SK-N-SH (cell line): ENCODE results near the gene DENND6A. TPM values are rescaled to one million over a fixed set of nuclear protein-coding genes. Genes with fewer than 3 reads are reported as not detected.

Experiments used
- CTCF ChIA-PET: fragments of 300-600, 350-600 bp; formaldehyde crosslinking; extraction: SDS; loops from one replicate; lab custom pipeline; 2021; lab: Yijun Ruan, JAX
- POLR2A ChIA-PET: fragments of 350-600 bp; sonication (Branson Sonifier 250); formaldehyde crosslinking; extraction: SDS; loops from one replicate; lab custom pipeline; 2020; ENCODE audit warnings: antibody characterized with exemption, inconsistent platforms; lab: Yijun Ruan, JAX
- DNase-seq: peaks from one replicate; pipeline ENCODE4 v3.0.0; 2012
- H2AFZ ChIP-seq: fragments of 200-600 bp; sonication (generic); 2 replicates; pipeline ENCODE4 v1.8.1; 2016; ENCODE audit warnings: antibody characterized with exemption, mild to moderate bottlenecking, low read depth
- H3F3A ChIP-seq: fragments of 200-600 bp; sonication (generic); replicated peaks from 2 replicates; pipeline ENCODE3; 2016; ENCODE audit warnings: antibody characterized with exemption, mild to moderate bottlenecking; ENCODE audit not compliant: insufficient read depth
- H3K27ac ChIP-seq, 2 experiments: fragments of 200-500 bp in 1 of 2; fragments of 200-600 bp in 1 of 2; sonication (Bioruptor generic) in 1 of 2; sonication (generic), shearing (Covaris generic) in 1 of 2; 2 replicates each; pipeline versions ENCODE4 v1.5.1 to v1.6.1; 2014 to 2016; ENCODE audit warnings: low read depth in 2 of 2, inconsistent platforms in 1 of 2, low read length in 1 of 2, mild to moderate bottlenecking in 1 of 2, mixed read lengths in 1 of 2
- H3K27me3 ChIP-seq: fragments of 200-600 bp; sonication (generic), shearing (Covaris generic); 2 replicates; pipeline ENCODE4 v1.6.1; 2016; ENCODE audit warnings: mixed run types; ENCODE audit not compliant: insufficient read depth
- H3K36me3 ChIP-seq, 2 experiments: fragments of 200-500 bp in 1 of 2; fragments of 200-600 bp in 1 of 2; sonication (Bioruptor generic) in 1 of 2; sonication (generic) in 1 of 2; replicated peaks in 1 of 2; 2 replicates each; pipeline versions ENCODE3 to v1.5.1; 2014 to 2016; ENCODE audit warnings: low read length in 1 of 2, mild to moderate bottlenecking in 1 of 2; ENCODE audit not compliant: insufficient read depth in 2 of 2, control insufficient read depth in 1 of 2
- H3K4me1 ChIP-seq, 2 experiments: fragments of 200-500 bp in 1 of 2; fragments of 200-600 bp in 1 of 2; sonication (Bioruptor generic) in 1 of 2; sonication (generic), shearing (Covaris generic) in 1 of 2; 2 replicates each; pipeline versions ENCODE4 v1.5.1 to v1.6.1; 2014 to 2016; ENCODE audit warnings: low read depth in 1 of 2, low read length in 1 of 2, mixed run types in 1 of 2; ENCODE audit not compliant: insufficient read depth in 2 of 2, control insufficient read depth in 1 of 2
- H3K4me2 ChIP-seq: fragments of 200-600 bp; sonication (generic), shearing (Covaris generic); 2 replicates; pipeline ENCODE4 v1.6.1; 2017; ENCODE audit warnings: mixed run types
- H3K4me3 ChIP-seq, 2 experiments: fragments of 200-500 bp in 1 of 2; fragments of 200-600 bp in 1 of 2; sonication (Bioruptor generic) in 1 of 2; sonication (generic), shearing (Covaris generic) in 1 of 2; 2 replicates each; pipeline versions ENCODE4 v1.5.1 to v1.8.1; 2014 to 2016; ENCODE audit warnings: low read depth in 2 of 2, inconsistent platforms in 1 of 2, low read length in 1 of 2, mild to moderate bottlenecking in 1 of 2, mixed read lengths in 1 of 2, moderate library complexity in 1 of 2
- H3K79me2 ChIP-seq: fragments of 200-600 bp; sonication (generic); 2 replicates; pipeline ENCODE4 v1.8.1; 2017; ENCODE audit warnings: mild to moderate bottlenecking; ENCODE audit not compliant: insufficient read depth
- H3K9ac ChIP-seq: fragments of 200-600 bp; sonication (generic); 2 replicates; pipeline ENCODE4 v1.6.1; 2017; ENCODE audit warnings: mixed run types
- H3K9me2 ChIP-seq: fragments of 200-600 bp; sonication (generic); 2 replicates; pipeline ENCODE4 v1.6.1; 2017; ENCODE audit warnings: mixed run types
- H3K9me3 ChIP-seq: fragments of 200-600 bp; sonication (generic); 2 replicates; pipeline ENCODE4 v1.6.1; 2017; ENCODE audit warnings: mixed run types, mild to moderate bottlenecking, moderate library complexity
- H4K20me1 ChIP-seq: fragments of 200-600 bp; sonication (generic); 2 replicates; pipeline ENCODE4 v1.6.1; 2017; ENCODE audit warnings: mild to moderate bottlenecking, mixed run types; ENCODE audit not compliant: insufficient read depth
- CHD2 ChIP-seq: fragments of 150-350 bp; IDR thresholded peaks from 2 replicates; pipeline ENCODE4 v1.6.1; 2018; ENCODE audit warnings: low read length; ENCODE audit not compliant: partially characterized antibody
- ELF1 ChIP-seq: IDR thresholded peaks from 2 replicates; pipeline ENCODE4 v1.4.0; 2012
- EP300 ChIP-seq, 2 experiments: IDR thresholded peaks; 2 replicates each; pipeline versions ENCODE4 v1.4.0 to v1.6.1; 2012; ENCODE audit warnings: borderline replicate concordance in 1 of 2, low read depth in 1 of 2, low read length in 1 of 2
- FOSL2 ChIP-seq: IDR thresholded peaks from 2 replicates; pipeline ENCODE4 v1.4.0; 2012; ENCODE audit warnings: low read depth, mild to moderate bottlenecking, moderate library complexity, borderline replicate concordance
- FOXJ3 ChIP-seq: sonication (generic); formaldehyde crosslinking; IDR thresholded peaks from 2 replicates; pipeline ENCODE4 v1.5.1; 2020; ENCODE audit warnings: mild to moderate bottlenecking, missing genetic modification reagents
- FOXM1 ChIP-seq: IDR thresholded peaks from 2 replicates; pipeline ENCODE4 v1.4.0; 2012; ENCODE audit warnings: low read depth, mild to moderate bottlenecking
- NFIC ChIP-seq: IDR thresholded peaks from 2 replicates; pipeline ENCODE4 v1.4.0; 2012; ENCODE audit warnings: borderline replicate concordance
- POLR2AphosphoS5 ChIP-seq: IDR thresholded peaks from 2 replicates; pipeline ENCODE4 v1.6.1; 2012; ENCODE audit warnings: low read depth, low read length
- RAD21 ChIP-seq: IDR thresholded peaks from 2 replicates; pipeline ENCODE4 v1.6.1; 2012; ENCODE audit warnings: mild to moderate bottlenecking, low read length
- RFX5 ChIP-seq: IDR thresholded peaks from 2 replicates; pipeline ENCODE4 v1.6.1; 2012; ENCODE audit warnings: mild to moderate bottlenecking, improper control_type of control experiment, low read length
- TAF1 ChIP-seq: IDR thresholded peaks from 2 replicates; pipeline ENCODE4 v1.6.1; 2012; ENCODE audit warnings: low read depth, mild to moderate bottlenecking, low read length, moderate library complexity, borderline replicate concordance
- TCF12 ChIP-seq: IDR thresholded peaks from 2 replicates; pipeline ENCODE4 v1.4.0; 2012
- TEAD4 ChIP-seq: IDR thresholded peaks from 2 replicates; pipeline ENCODE4 v1.4.0; 2012; ENCODE audit warnings: mild to moderate bottlenecking, borderline replicate concordance; ENCODE audit not compliant: insufficient read depth
- YY1 ChIP-seq: IDR thresholded peaks from 2 replicates; pipeline ENCODE4 v1.4.0; 2012; ENCODE audit warnings: low read depth, mild to moderate bottlenecking
- ZBTB33 ChIP-seq: IDR thresholded peaks from 2 replicates; pipeline ENCODE4 v1.4.0; 2012; ENCODE audit warnings: low read depth, borderline replicate concordance
- WGBS: methylation state at CpG from one replicate; pipeline ENCODE4 v1.1.6; 2017; ENCODE audit warnings: low lambda C conversion rate; 5-methylcytosine and 5-hydroxymethylcytosine counted together
- polyA plus RNA-seq, 3 experiments: library from polyadenylated mRNA; depleted of rRNA; stranded (reverse); fragments of >200 nt; gene quantifications; 2 replicates each; pipeline ENCODE4 v1.2.3, GENCODE V29; 2012
- TF ChIP-seq, protein P1 (sequence below): fragments of 200-600 bp; sonication (generic); IDR thresholded peaks from 2 replicates; pipeline ENCODE4 v1.6.1; 2017; ENCODE audit warnings: antibody characterized with exemption, mild to moderate bottlenecking, moderate library complexity
- TF ChIP-seq, protein P2 (sequence below): IDR thresholded peaks from 2 replicates; pipeline ENCODE4 v1.4.0; 2012; ENCODE audit warnings: low read depth
- TF ChIP-seq, protein P3 (sequence below): IDR thresholded peaks from 2 replicates; pipeline ENCODE4; 2012
- TF ChIP-seq, protein P4 (sequence below): fragments of 150-350 bp; IDR thresholded peaks from 2 replicates; pipeline ENCODE4 v1.6.1; 2017; ENCODE audit warnings: antibody characterized with exemption, low read length, low read depth, borderline replicate concordance

Gene DENND6A
- polyA plus RNA-seq, 1 of the 3 experiments (the other 2 are of a cell fraction), result 5.8 TPM

- WGBS, result 71% methylated on average over 5 of the region's 5 CpGs
- H3K9me3 ChIP-seq, result no peaks in the 10 kb centered on the region
- peak overlapping the region; percentile 64 for H2AFZ ChIP-seq
Observed at GRCh38 chr3:57598765-57599360, 94.0 kb downstream of the DENND6A start.

GRCh38 chr3:57597127-57597923 lies 95.6 kb downstream of the DENND6A start, which contains the start of gene ARF4:
Gene ARF4, minus strand, starts transcription at chr3:57597344. Its CDS starts 204 bp downstream, at chr3:57597140.
- no peaks in the 10 kb centered on the region for H3K27me3 ChIP-seq
- ChIA-PET CTCF (interaction anchor here (1.0 to 1.2 kb wide), 3 partner anchors 41 to 373 kb away, joined by 3 to 5 read pairs (median 5); partner anchors contain the start of gene PDE12), POLR2A (interaction anchor here (0.5 to 3.5 kb wide), 5 partner anchors 15 to 159 kb away, joined by 3 to 19 read pairs (median 4); partner anchors contain the start of genes PDE12 and SLMAP)
- peak within 1 kb of the TSS; percentile 96 to 100 for H3K27ac ChIP-seq
- peak within 1 kb of the TSS; percentile 99 for H3K9ac ChIP-seq
- no peaks in the 10 kb centered on the region for H3K9me2 ChIP-seq
- peak within 1 kb of the TSS; percentile 64 for H2AFZ ChIP-seq
- peaks cover 41% of the 10 kb centered on the region for H4K20me1 ChIP-seq
- WGBS, result 2% methylated on average over 27 of the region's 67 CpGs
- peaks cover 28% of the 10 kb centered on the region for H3F3A ChIP-seq
- peaks cover 12 to 34% of the 10 kb centered on the region in 2 experiments for H3K36me3 ChIP-seq
- H3K79me2 ChIP-seq, result peaks cover 66% of the 10 kb centered on the region
- peak within 1 kb of the TSS; percentile 91 for H3K4me3 ChIP-seq
- H3K4me2 ChIP-seq, result peak within 1 kb of the TSS; percentile 94
- peak; percentile 97 for DNase-seq
- no peaks in the 10 kb centered on the region for H3K9me3 ChIP-seq
- H3K4me1 ChIP-seq, result peaks cover 3 to 13% of the 10 kb centered on the region in 2 experiments; a peak in 3 of 4 replicates
- TF ChIP-seq FOXM1, result no peak
- no peak; the same call in 1 of the 2 replicates for TF ChIP-seq FOSL2
- TF ChIP-seq, protein P1, sequence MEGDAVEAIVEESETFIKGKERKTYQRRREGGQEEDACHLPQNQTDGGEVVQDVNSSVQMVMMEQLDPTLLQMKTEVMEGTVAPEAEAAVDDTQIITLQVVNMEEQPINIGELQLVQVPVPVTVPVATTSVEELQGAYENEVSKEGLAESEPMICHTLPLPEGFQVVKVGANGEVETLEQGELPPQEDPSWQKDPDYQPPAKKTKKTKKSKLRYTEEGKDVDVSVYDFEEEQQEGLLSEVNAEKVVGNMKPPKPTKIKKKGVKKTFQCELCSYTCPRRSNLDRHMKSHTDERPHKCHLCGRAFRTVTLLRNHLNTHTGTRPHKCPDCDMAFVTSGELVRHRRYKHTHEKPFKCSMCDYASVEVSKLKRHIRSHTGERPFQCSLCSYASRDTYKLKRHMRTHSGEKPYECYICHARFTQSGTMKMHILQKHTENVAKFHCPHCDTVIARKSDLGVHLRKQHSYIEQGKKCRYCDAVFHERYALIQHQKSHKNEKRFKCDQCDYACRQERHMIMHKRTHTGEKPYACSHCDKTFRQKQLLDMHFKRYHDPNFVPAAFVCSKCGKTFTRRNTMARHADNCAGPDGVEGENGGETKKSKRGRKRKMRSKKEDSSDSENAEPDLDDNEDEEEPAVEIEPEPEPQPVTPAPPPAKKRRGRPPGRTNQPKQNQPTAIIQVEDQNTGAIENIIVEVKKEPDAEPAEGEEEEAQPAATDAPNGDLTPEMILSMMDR, result no peak; the same call in 1 of the 2 replicates
- TF ChIP-seq, protein P2, sequence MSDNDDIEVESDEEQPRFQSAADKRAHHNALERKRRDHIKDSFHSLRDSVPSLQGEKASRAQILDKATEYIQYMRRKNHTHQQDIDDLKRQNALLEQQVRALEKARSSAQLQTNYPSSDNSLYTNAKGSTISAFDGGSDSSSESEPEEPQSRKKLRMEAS, result peak; percentile 74
- no peak for TF ChIP-seq ZBTB33
- 0 out of 2 replicates have a peak, but pooled peaks have one; percentile 60 for TF ChIP-seq YY1
- no peak for TF ChIP-seq FOXJ3
- no peak for TF ChIP-seq TEAD4
- TF ChIP-seq RAD21, result no peak
- TF ChIP-seq, protein P3, sequence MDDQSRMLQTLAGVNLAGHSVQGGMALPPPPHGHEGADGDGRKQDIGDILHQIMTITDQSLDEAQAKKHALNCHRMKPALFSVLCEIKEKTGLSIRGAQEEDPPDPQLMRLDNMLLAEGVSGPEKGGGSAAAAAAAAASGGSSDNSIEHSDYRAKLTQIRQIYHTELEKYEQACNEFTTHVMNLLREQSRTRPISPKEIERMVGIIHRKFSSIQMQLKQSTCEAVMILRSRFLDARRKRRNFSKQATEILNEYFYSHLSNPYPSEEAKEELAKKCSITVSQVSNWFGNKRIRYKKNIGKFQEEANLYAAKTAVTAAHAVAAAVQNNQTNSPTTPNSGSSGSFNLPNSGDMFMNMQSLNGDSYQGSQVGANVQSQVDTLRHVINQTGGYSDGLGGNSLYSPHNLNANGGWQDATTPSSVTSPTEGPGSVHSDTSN, result no peak

More at GRCh38 chr3:57598765-57599360, 94.0 kb downstream of the DENND6A start:
- Histone ChIP-seq H4K20me1 (peaks cover 26% of the 10 kb centered on the region), H3K4me3 (peak overlapping the region; percentile 66 to 71), H3K4me1 (peaks cover 3 to 9% of the 10 kb centered on the region in 2 experiments; a peak in 3 of 4 replicates)
- no peak for DNase-seq
- no peak for TF ChIP-seq FOXJ3
- no peak for TF ChIP-seq ELF1
- no peak for TF ChIP-seq NFIC
- TF ChIP-seq EP300 (IDR thresholded peaks at IDR 0.05; ENCODE audit: borderline replicate concordance in 1 of 2, low read depth in 1 of 2, low read length in 1 of 2), result no peak
- TF ChIP-seq, protein P4, sequence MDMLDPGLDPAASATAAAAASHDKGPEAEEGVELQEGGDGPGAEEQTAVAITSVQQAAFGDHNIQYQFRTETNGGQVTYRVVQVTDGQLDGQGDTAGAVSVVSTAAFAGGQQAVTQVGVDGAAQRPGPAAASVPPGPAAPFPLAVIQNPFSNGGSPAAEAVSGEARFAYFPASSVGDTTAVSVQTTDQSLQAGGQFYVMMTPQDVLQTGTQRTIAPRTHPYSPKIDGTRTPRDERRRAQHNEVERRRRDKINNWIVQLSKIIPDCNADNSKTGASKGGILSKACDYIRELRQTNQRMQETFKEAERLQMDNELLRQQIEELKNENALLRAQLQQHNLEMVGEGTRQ, result no peak
- TF ChIP-seq TCF12, result no peak
- no peak for TF ChIP-seq POLR2AphosphoS5
- no peak for TF ChIP-seq TAF1
- TF ChIP-seq TEAD4, result no peak
- no peak for TF ChIP-seq RFX5
- no peak for TF ChIP-seq FOXM1
- TF ChIP-seq CHD2, result no peak
- TF ChIP-seq, all 33 proteins: peak for 0
- peak overlapping the region; percentile 87 for H3K9ac ChIP-seq
- ChIA-PET POLR2A (interaction anchor here (3.5 kb wide), 1 partner anchor 43 kb away, joined by 19 read pairs; the partner anchor contains the start of gene PDE12), CTCF (interaction anchor here (1.0 kb wide), 1 partner anchor 499 kb away, joined by 3 read pairs; no protein-coding TSS in a partner anchor)
- peak overlapping the region in 1 of 2 experiments; percentile 100; a peak in 2 of 4 replicates for H3K27ac ChIP-seq
- H3K79me2 ChIP-seq, result peaks cover 51% of the 10 kb centered on the region
- no peaks in the 10 kb centered on the region for H3K27me3 ChIP-seq
- H3F3A ChIP-seq, result peaks cover 28% of the 10 kb centered on the region
- peaks cover 7 to 25% of the 10 kb centered on the region in 2 experiments for H3K36me3 ChIP-seq
- peak overlapping the region; percentile 94 for H3K4me2 ChIP-seq
- no peaks in the 10 kb centered on the region for H3K9me2 ChIP-seq
